IMR-90 (cell line): ENCODE data around the gene SLC27A2. TPM values are rescaled to one million over a fixed set of nuclear protein-coding genes. Genes with fewer than 3 reads are reported as not detected.

ENCODE experiments used
- ATAC-seq: fragments of 200-7000 bp; cut with Tn5 transposase; 2 replicates; pipeline ENCODE4 v1.9.1; 2020; ENCODE audit warnings: low read depth, mild to moderate bottlenecking, moderate library complexity
- BruUV-seq: library from RNA; stranded (reverse); fragments of 400-500 nt; replicated peaks from 2 replicates; lab custom pipeline; 2021; lab: Mats Ljungman, UMichigan
- CTCF ChIA-PET: fragments of 300-600 bp; formaldehyde crosslinking; extraction: SDS; loops from one replicate; lab custom pipeline; 2021; ENCODE audit warnings: antibody characterized with exemption; lab: Yijun Ruan, JAX
- POLR2A ChIA-PET: fragments of 300-600 bp; sonication (Branson Sonifier 250); formaldehyde crosslinking; loops from one replicate; lab custom pipeline; 2022; ENCODE audit warnings: antibody characterized with exemption; ENCODE audit not compliant: unreplicated experiment; lab: Charles Lee
- DNase-seq: peaks from one replicate; pipeline ENCODE4 v3.0.0; 2013
- H2AFZ ChIP-seq: replicated peaks from 2 replicates; pipeline ENCODE3; 2013; ENCODE audit warnings: low read length, mild to moderate bottlenecking; ENCODE audit not compliant: poor library complexity
- H2AK5ac ChIP-seq: 2 replicates; pipeline ENCODE4 v1.6.1; 2013; ENCODE audit warnings: low read depth, low read length, inconsistent platforms
- H2AK9ac ChIP-seq: replicated peaks from 2 replicates; pipeline ENCODE3; 2013; ENCODE audit warnings: mild to moderate bottlenecking, low read depth, low read length, moderate library complexity; ENCODE audit not compliant: poor library complexity
- H2BK120ac ChIP-seq: 2 replicates; pipeline ENCODE4 v1.6.1; 2013; ENCODE audit warnings: low read depth, low read length, inconsistent platforms
- H2BK15ac ChIP-seq: 3 replicates; pipeline ENCODE4 v1.6.1; 2013; ENCODE audit warnings: low read depth, low read length, inconsistent platforms
- H2BK20ac ChIP-seq: 2 replicates; pipeline ENCODE4 v1.6.1; 2013; ENCODE audit warnings: low read depth, mild to moderate bottlenecking, inconsistent platforms, low read length, moderate library complexity
- H2BK5ac ChIP-seq: 2 replicates; pipeline ENCODE4 v1.6.1; 2013; ENCODE audit warnings: mild to moderate bottlenecking, low read depth, low read length, inconsistent platforms; ENCODE audit not compliant: poor library complexity, severe bottlenecking
- H3K14ac ChIP-seq: replicated peaks from 2 replicates; pipeline ENCODE4 v1.6.1; 2013; ENCODE audit warnings: low read depth, low read length, inconsistent platforms
- H3K18ac ChIP-seq: 2 replicates; pipeline ENCODE4 v1.6.1; 2013; ENCODE audit warnings: low read depth, low read length, control low read depth
- H3K23ac ChIP-seq: 2 replicates; pipeline ENCODE4 v1.6.1; 2013; ENCODE audit warnings: low read depth, low read length, inconsistent platforms
- H3K27ac ChIP-seq: 2 replicates; pipeline ENCODE4 v1.5.1; 2013; ENCODE audit warnings: mild to moderate bottlenecking, control low read depth, low read length; ENCODE audit not compliant: insufficient read depth
- H3K27me3 ChIP-seq: 2 replicates; pipeline ENCODE4 v1.6.1; 2013; ENCODE audit warnings: low read length; ENCODE audit not compliant: control insufficient read depth, insufficient read depth
- H3K36me3 ChIP-seq: 2 replicates; pipeline ENCODE4 v1.6.1; 2013; ENCODE audit warnings: low read length, mixed read lengths; ENCODE audit not compliant: control insufficient read depth, insufficient read depth
- H3K4ac ChIP-seq: 2 replicates; pipeline ENCODE4 v1.6.1; 2013; ENCODE audit warnings: low read depth, low read length, inconsistent platforms
- H3K4me1 ChIP-seq: 2 replicates; pipeline ENCODE4 v1.6.1; 2013; ENCODE audit warnings: low read length, mixed read lengths; ENCODE audit not compliant: control insufficient read depth, insufficient read depth
- H3K4me2 ChIP-seq: 2 replicates; pipeline ENCODE4 v1.6.1; 2013; ENCODE audit warnings: low read depth, mild to moderate bottlenecking, control low read depth, low read length, moderate library complexity
- H3K4me3 ChIP-seq: 2 replicates; pipeline ENCODE4 v1.5.1; 2013; ENCODE audit warnings: low read depth, mild to moderate bottlenecking, control low read depth, low read length, moderate library complexity; ENCODE audit not compliant: insufficient read depth
- H3K56ac ChIP-seq: 2 replicates; pipeline ENCODE4 v1.6.1; 2013; ENCODE audit warnings: low read length, inconsistent platforms; ENCODE audit not compliant: insufficient read depth; ENCODE audit errors: extremely low read depth
- H3K79me1 ChIP-seq, 2 experiments: 2 replicates each; pipeline ENCODE4 v1.6.1; 2013; ENCODE audit warnings: low read length in 2 of 2, inconsistent platforms in 1 of 2, low read depth in 1 of 2
- H3K9ac ChIP-seq: 2 replicates; pipeline ENCODE4 v1.6.1; 2013; ENCODE audit warnings: low read depth, low read length, control low read depth
- H3K9me1 ChIP-seq: 2 replicates; pipeline ENCODE4 v1.6.1; 2013; ENCODE audit warnings: low read length, inconsistent platforms; ENCODE audit not compliant: insufficient read depth
- H3K9me3 ChIP-seq: 2 replicates; pipeline ENCODE4 v1.6.1; 2013; ENCODE audit warnings: low read length; ENCODE audit not compliant: control insufficient read depth, insufficient read depth
- H4K20me1 ChIP-seq: 2 replicates; pipeline ENCODE4 v1.6.1; 2013; ENCODE audit warnings: low read length, inconsistent platforms; ENCODE audit not compliant: insufficient read depth
- H4K5ac ChIP-seq: 2 replicates; pipeline ENCODE4 v1.6.1; 2013; ENCODE audit warnings: mild to moderate bottlenecking, low read depth, low read length, control low read depth
- H4K8ac ChIP-seq, 2 experiments: 2 replicates each; pipeline ENCODE4 v1.6.1; 2013; ENCODE audit warnings: low read depth in 2 of 2, low read length in 2 of 2, control low read depth in 1 of 2, inconsistent platforms in 1 of 2
- H4K91ac ChIP-seq: 2 replicates; pipeline ENCODE4 v1.6.1; 2013; ENCODE audit warnings: low read depth, low read length, inconsistent platforms; ENCODE audit not compliant: insufficient read depth
- BHLHE40 ChIP-seq: fragments of 150-350 bp; IDR thresholded peaks from 2 replicates; pipeline ENCODE4 v1.6.1; 2016; ENCODE audit warnings: mild to moderate bottlenecking, low read depth, low read length
- CEBPB ChIP-seq: IDR thresholded peaks from 2 replicates; pipeline ENCODE4 v1.6.1; 2012; ENCODE audit warnings: low read depth, low read length, improper control_type of control experiment
- CHD1 ChIP-seq: IDR thresholded peaks from 2 replicates; pipeline ENCODE4 v1.6.1; 2012; ENCODE audit warnings: low read depth, low read length, improper control_type of control experiment
- FOS ChIP-seq: fragments of 150-350 bp; IDR thresholded peaks from 2 replicates; pipeline ENCODE4 v1.6.1; 2016; ENCODE audit warnings: low read depth, low read length
- MXI1 ChIP-seq: IDR thresholded peaks from 2 replicates; pipeline ENCODE4 v1.6.1; 2012; ENCODE audit warnings: low read depth, mild to moderate bottlenecking, low read length, moderate library complexity, borderline replicate concordance
- NFE2L2 ChIP-seq: fragments of 150-350 bp; IDR thresholded peaks from 2 replicates; pipeline ENCODE4 v1.6.1; 2016; ENCODE audit warnings: low read depth, mild to moderate bottlenecking, low read length
- RAD21 ChIP-seq: IDR thresholded peaks from 2 replicates; pipeline ENCODE4 v1.6.1; 2012; ENCODE audit warnings: low read length, improper control_type of control experiment
- RCOR1 ChIP-seq: IDR thresholded peaks from 2 replicates; pipeline ENCODE4 v1.6.1; 2012; ENCODE audit warnings: mild to moderate bottlenecking, low read length, improper control_type of control experiment; ENCODE audit not compliant: insufficient replicate concordance
- WGBS, 2 experiments: methylation state at CpG; one replicate each; pipeline versions ENCODE4 v1.1.5 to v1.1.7; 2013; ENCODE audit warnings: missing lambda C conversion rate in 2 of 2; ENCODE audit not compliant: insufficient read length in 1 of 2; ENCODE audit errors: extremely low coverage in 2 of 2; 5-methylcytosine and 5-hydroxymethylcytosine counted together
- dilution Hi-C: fragments of 300-500 bp; cut with HindIII; formaldehyde crosslinking; loops from one replicate; pipeline ENCODE4 v1.14.3; 2018; ENCODE audit warnings: low sequenced_read_pairs; ENCODE audit not compliant: unreplicated experiment
- in situ Hi-C: fragments of 300-500 bp; cut with MboI; formaldehyde crosslinking; loops from 3 replicates; pipeline ENCODE4 v1.14.3; 2019; ENCODE audit warnings: low sequenced_read_pairs, inconsistent platforms, mixed read lengths
- intact Hi-C: fragments of 100-400 bp; cut with micrococcal nuclease; formaldehyde crosslinking; loops from 2 replicates; pipeline ENCODE4 v1.10.0; 2022
- polyA plus RNA-seq, 3 experiments: library from polyadenylated mRNA; depleted of rRNA; stranded (reverse); fragments of >200 nt; gene quantifications; 2 replicates each; pipeline ENCODE4 v1.2.3, GENCODE V29; 2012; ENCODE audit warnings: low replicate concordance in 1 of 3
- total RNA-seq: library from RNA; depleted of rRNA; stranded (reverse); fragments of >200 nt; gene quantifications from 2 replicates; pipeline ENCODE4 v1.2.3, GENCODE V29; 2012
- TF ChIP-seq, protein P1 (sequence below): conservative IDR thresholded peaks from 2 replicates; pipeline ENCODE4 v1.5.1; 2012; ENCODE audit warnings: mild to moderate bottlenecking, low read depth, low read length, improper control_type of control experiment
- TF ChIP-seq, protein P2 (sequence below): fragments of 150-350 bp; IDR thresholded peaks from 2 replicates; pipeline ENCODE4 v1.6.1; 2017; ENCODE audit warnings: mild to moderate bottlenecking, antibody characterized with exemption, low read length, low read depth

The SLC27A2 gene
- total and polyA plus RNA-seq, 2 of the 4 experiments (the other 2 are of a cell fraction): under 0.01 TPM; not detected in 1

DNA sequence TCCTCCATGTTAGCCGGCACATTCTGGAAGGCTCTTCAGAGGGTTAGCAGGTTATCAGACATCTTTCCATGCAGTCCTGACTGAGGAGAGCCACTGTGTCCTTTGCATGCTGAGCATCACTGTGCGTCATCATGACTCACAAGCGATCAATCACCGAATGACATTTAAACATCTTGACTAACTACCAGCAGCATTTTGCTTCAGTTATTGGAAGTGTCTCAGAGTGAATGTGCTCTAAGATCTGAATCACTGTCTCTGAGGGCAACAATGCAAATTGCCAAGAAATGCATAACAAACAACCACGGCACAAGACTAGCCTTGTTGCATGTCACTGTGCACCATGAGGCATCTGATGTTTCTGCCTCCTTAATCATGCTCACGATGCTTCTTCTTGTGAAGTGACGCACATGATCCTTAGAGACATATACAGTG lies 44.6 kb upstream of the SLC27A2 start:
- dilution Hi-C loops (no loop called here), intact Hi-C loops (loop anchor here (1.0 to 5.0 kb wide), 7 partner anchors 86 to 980 kb away; partner anchors contain the start of genes COPS2, DTWD1, FAM227B and FGF7), in situ Hi-C loops (loop anchor here (25.0 kb wide), 1 partner anchor 1425 kb away; no protein-coding TSS in a partner anchor)
- Histone ChIP-seq H3K27me3 (no peaks in the 10 kb centered on the region), H3K27ac (peak overlapping the region; percentile 31), H2BK20ac (peak overlapping the region; percentile 97), H2BK5ac (peak overlapping the region; percentile 98), H2AK9ac (no peak overlapping the region), H3K4me3 (no peak overlapping the region), H3K36me3 (no peaks in the 10 kb centered on the region), H3K4ac (peak overlapping the region; percentile 96), H3K14ac (peak overlapping the region; percentile 91), H3K9me3 (no peaks in the 10 kb centered on the region), H2BK15ac (peak overlapping the region; percentile 6; the same call in 2 of the 3 replicates), H3K9ac (0 out of 2 replicates have a peak overlapping the region, but pooled peaks have one; percentile 36), H3K18ac (peak overlapping the region; percentile 93; the same call in 1 of the 2 replicates), H2AK5ac (no peak overlapping the region), H4K5ac (peak overlapping the region; percentile 87; the same call in 1 of the 2 replicates), H3K23ac (peak overlapping the region; percentile 82; the same call in 1 of the 2 replicates), H4K20me1 (no peaks in the 10 kb centered on the region), H2BK120ac (peak overlapping the region; percentile 99), H3K4me2 (peak overlapping the region; percentile 15), H3K56ac (peak overlapping the region; percentile 88), H2AFZ (peak overlapping the region; percentile 76), H4K8ac (peak overlapping the region; percentile 65 to 95; a peak in 3 of 4 replicates), H4K91ac (peak overlapping the region; percentile 93), H3K79me1 (peaks cover 0 to 3% of the 10 kb centered on the region in 2 experiments; a peak in 1 of 4 replicates), H3K9me1 (peaks cover 7% of the 10 kb centered on the region), H3K4me1 (peaks cover 17% of the 10 kb centered on the region)
- DNase-seq (peak; percentile 99), ATAC-seq (peak; percentile 83)
- CTCF ChIA-PET: interaction anchor here (0.7 kb wide), 1 partner anchor 208 kb away, joined by 3 read pairs; no protein-coding TSS in a partner anchor
- BruUV-seq: no TSS peak
- POLR2A ChIA-PET: interaction anchor here (0.8 kb wide), 1 partner anchor 87 kb away, joined by 4 read pairs; no protein-coding TSS in a partner anchor
- TF ChIP-seq CEBPB: peak; percentile 74; the same call in 1 of the 2 replicates
- peak; percentile 3; the same call in 1 of the 2 replicates for TF ChIP-seq RAD21
- TF ChIP-seq, protein P1, sequence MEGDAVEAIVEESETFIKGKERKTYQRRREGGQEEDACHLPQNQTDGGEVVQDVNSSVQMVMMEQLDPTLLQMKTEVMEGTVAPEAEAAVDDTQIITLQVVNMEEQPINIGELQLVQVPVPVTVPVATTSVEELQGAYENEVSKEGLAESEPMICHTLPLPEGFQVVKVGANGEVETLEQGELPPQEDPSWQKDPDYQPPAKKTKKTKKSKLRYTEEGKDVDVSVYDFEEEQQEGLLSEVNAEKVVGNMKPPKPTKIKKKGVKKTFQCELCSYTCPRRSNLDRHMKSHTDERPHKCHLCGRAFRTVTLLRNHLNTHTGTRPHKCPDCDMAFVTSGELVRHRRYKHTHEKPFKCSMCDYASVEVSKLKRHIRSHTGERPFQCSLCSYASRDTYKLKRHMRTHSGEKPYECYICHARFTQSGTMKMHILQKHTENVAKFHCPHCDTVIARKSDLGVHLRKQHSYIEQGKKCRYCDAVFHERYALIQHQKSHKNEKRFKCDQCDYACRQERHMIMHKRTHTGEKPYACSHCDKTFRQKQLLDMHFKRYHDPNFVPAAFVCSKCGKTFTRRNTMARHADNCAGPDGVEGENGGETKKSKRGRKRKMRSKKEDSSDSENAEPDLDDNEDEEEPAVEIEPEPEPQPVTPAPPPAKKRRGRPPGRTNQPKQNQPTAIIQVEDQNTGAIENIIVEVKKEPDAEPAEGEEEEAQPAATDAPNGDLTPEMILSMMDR: no peak
- peak; percentile 98 for TF ChIP-seq BHLHE40
- TF ChIP-seq FOS: peak; percentile 98
- TF ChIP-seq, protein P2, sequence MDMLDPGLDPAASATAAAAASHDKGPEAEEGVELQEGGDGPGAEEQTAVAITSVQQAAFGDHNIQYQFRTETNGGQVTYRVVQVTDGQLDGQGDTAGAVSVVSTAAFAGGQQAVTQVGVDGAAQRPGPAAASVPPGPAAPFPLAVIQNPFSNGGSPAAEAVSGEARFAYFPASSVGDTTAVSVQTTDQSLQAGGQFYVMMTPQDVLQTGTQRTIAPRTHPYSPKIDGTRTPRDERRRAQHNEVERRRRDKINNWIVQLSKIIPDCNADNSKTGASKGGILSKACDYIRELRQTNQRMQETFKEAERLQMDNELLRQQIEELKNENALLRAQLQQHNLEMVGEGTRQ: peak; percentile 29; the same call in 1 of the 2 replicates
- TF ChIP-seq RCOR1: no peak
- TF ChIP-seq MXI1: peak; percentile 51; the same call in 1 of the 2 replicates
- TF ChIP-seq NFE2L2: peak; percentile 81
- no peak for TF ChIP-seq CHD1
- whole genome bisulfite sequencing, 2 experiments: no CpG with 5 or more reads among the region's 7 CpGs
